Psoas muscle (tissue), 8 donors: Measurements from ENCODE around the gene WASF3. TPM values are rescaled to one million over a fixed set of nuclear protein-coding genes. Genes with fewer than 3 reads are reported as not detected.

ENCODE experiments used
- ATAC-seq, 4 donors: fragments of 200-7000 bp; cut with Tn5 transposase; one replicate each; pipeline ENCODE4 v1.9.1; 2020; ENCODE audit warnings: moderate library complexity in 3 of 4, mild to moderate bottlenecking in 2 of 4
- DNase-seq, 2 donors: peaks; one replicate each; pipeline ENCODE4 v3.0.0-alpha.2; 2020
- H3K27ac ChIP-seq: fragments of 200-600 bp; one replicate; pipeline ENCODE4 v1.8.0; 2022
- H3K27me3 ChIP-seq, 3 donors: fragments of 200-600 bp in 1 of 3; one replicate each; pipeline versions ENCODE4 v1.6.1 to v1.8.0; 2013 to 2022; ENCODE audit warnings: low read length in 2 of 3, mild to moderate bottlenecking in 2 of 3, moderate library complexity in 1 of 3; ENCODE audit not compliant: insufficient read depth in 3 of 3
- H3K36me3 ChIP-seq, 2 donors: fragments of 200-600 bp in 1 of 2; one replicate each; pipeline versions ENCODE4 v1.6.1 to v1.8.0; 2013 to 2022; ENCODE audit warnings: low read depth in 1 of 2, mild to moderate bottlenecking in 1 of 2, moderate library complexity in 1 of 2; ENCODE audit not compliant: insufficient read depth in 1 of 2
- H3K4me1 ChIP-seq: fragments of 200-600 bp; one replicate; pipeline ENCODE4 v1.8.0; 2022
- H3K4me3 ChIP-seq: fragments of 200-600 bp; one replicate; pipeline ENCODE4 v1.8.0; 2022; ENCODE audit warnings: mild to moderate bottlenecking
- H3K9me3 ChIP-seq: fragments of 200-600 bp; one replicate; pipeline ENCODE4 v1.8.0; 2022
- WGBS, 3 donors: extraction: QIAGEN DNeasy Blood & Tissue Kit; methylation state at CpG; one replicate each; pipeline versions ENCODE4 v1.1.6 to v1.1.7; 2013; 5-methylcytosine and 5-hydroxymethylcytosine counted together
- intact Hi-C, 2 donors: fragments of 100-400 bp; cut with DNase I; formaldehyde crosslinking; loops; one replicate each; pipeline versions ENCODE4 v1.11.0 to v1.14.2; 2022
- polyA plus RNA-seq, 3 donors: library from polyadenylated mRNA; stranded (reverse); fragments of 200-250 nt; gene quantifications; one replicate each; pipeline ENCODE4 v1.2.3, GENCODE V29; 2013
- total RNA-seq, 4 donors: library from RNA; stranded (reverse); fragmentation: NEBNext Ultra II Directional in 2 of 4; extraction: Animal tissue kit (Norgen Biotek cat#: 25700) in 2 of 4; gene quantifications; one replicate each; pipeline versions ENCODE4 v1.2.1 to v1.2.4, GENCODE V29; 2021 to 2023
- TF ChIP-seq, protein P1 (sequence below): fragments of 200-600 bp; IDR thresholded peaks from one replicate; pipeline ENCODE4 v1.8.0; 2022; ENCODE audit warnings: antibody characterized with exemption
- donor health status: healthy with polysubstance abuse.
- donor health status: DM: no; HTN: no; CAD: no; lungs with moderate emphysema.
- donor health status: Bipolar disorder and iron deficiency.
- donor health status: healthy.
- donor health status: DM: yes; HTN: yes; CAD: no.
- donor health status: DM: no; HTN: no; CAD: no.
- donor health status: DM: no; HTN: no; CAD: no.
- donor health status: DM: yes; HTN: yes; CAD: no.

Gene WASF3
- total and polyA plus RNA-seq, 7 donors, result 2.5 to 9.7 (median 6.8) TPM

DNA sequence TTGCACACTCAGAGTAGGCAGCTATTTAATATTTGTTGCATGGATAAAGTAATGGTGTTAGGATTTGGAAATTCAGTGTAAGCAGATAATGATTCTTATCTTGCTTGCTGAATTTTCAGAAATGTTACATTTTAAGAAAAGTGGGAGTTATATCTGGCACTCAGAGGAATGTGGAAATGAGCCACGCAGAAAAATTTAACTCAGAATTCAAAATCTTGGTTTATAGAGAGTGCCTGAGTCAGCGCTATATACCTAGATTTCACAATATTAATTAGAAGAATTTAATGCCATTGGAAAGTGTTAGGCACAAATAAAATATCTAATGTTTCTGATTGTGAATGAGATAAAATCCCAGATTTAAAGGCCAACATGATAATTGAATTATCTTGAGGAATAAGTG, 106.8 kb downstream of the WASF3 start:
- intact Hi-C loops, result no loop called here
- DNase-seq (no peak), ATAC-seq (no peak)
- Histone ChIP-seq H3K27me3 (no peaks in the 10 kb centered on the region), H3K9me3 (no peaks in the 10 kb centered on the region), H3K27ac (no peak overlapping the region), H3K36me3 (no peaks in the 10 kb centered on the region), H3K4me1 (no peaks in the 10 kb centered on the region), H3K4me3 (no peak overlapping the region)
- TF ChIP-seq, protein P1, sequence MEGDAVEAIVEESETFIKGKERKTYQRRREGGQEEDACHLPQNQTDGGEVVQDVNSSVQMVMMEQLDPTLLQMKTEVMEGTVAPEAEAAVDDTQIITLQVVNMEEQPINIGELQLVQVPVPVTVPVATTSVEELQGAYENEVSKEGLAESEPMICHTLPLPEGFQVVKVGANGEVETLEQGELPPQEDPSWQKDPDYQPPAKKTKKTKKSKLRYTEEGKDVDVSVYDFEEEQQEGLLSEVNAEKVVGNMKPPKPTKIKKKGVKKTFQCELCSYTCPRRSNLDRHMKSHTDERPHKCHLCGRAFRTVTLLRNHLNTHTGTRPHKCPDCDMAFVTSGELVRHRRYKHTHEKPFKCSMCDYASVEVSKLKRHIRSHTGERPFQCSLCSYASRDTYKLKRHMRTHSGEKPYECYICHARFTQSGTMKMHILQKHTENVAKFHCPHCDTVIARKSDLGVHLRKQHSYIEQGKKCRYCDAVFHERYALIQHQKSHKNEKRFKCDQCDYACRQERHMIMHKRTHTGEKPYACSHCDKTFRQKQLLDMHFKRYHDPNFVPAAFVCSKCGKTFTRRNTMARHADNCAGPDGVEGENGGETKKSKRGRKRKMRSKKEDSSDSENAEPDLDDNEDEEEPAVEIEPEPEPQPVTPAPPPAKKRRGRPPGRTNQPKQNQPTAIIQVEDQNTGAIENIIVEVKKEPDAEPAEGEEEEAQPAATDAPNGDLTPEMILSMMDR, result no peak
- 91 to 93% (median 92%) methylated on average over 2 of the region's 2 CpGs for WGBS, 3 donors

DNA sequence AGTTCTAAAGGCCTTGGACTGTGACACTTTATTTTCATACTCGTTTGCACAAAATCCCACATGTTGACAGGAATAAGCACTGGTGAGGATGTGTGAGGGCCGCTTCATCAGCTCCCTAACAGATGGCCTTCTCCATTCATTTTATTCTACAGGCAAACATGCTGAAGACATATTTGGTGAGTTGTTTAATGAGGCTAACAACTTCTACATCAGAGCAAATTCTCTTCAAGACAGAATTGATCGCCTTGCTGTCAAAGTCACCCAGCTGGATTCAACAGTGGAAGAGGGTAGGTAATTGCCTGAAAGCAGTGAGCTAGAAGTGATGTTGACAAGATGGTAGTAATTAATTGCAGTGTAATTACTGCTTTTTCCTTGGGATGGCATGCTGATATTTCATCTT, 107.4 kb downstream of the WASF3 start:
- TF ChIP-seq, protein P1, result no peak
- Histone ChIP-seq H3K27ac (no peak overlapping the region), H3K36me3 (no peaks in the 10 kb centered on the region), H3K9me3 (no peaks in the 10 kb centered on the region), H3K4me3 (no peak overlapping the region), H3K4me1 (no peaks in the 10 kb centered on the region), H3K27me3 (no peaks in the 10 kb centered on the region)
- intact Hi-C loops, result no loop called here
- no peak for DNase-seq
- ATAC-seq, result no peak
- 72 to 74% (median 74%) methylated on average over 3 of the region's 3 CpGs for WGBS, 3 donors

DNA sequence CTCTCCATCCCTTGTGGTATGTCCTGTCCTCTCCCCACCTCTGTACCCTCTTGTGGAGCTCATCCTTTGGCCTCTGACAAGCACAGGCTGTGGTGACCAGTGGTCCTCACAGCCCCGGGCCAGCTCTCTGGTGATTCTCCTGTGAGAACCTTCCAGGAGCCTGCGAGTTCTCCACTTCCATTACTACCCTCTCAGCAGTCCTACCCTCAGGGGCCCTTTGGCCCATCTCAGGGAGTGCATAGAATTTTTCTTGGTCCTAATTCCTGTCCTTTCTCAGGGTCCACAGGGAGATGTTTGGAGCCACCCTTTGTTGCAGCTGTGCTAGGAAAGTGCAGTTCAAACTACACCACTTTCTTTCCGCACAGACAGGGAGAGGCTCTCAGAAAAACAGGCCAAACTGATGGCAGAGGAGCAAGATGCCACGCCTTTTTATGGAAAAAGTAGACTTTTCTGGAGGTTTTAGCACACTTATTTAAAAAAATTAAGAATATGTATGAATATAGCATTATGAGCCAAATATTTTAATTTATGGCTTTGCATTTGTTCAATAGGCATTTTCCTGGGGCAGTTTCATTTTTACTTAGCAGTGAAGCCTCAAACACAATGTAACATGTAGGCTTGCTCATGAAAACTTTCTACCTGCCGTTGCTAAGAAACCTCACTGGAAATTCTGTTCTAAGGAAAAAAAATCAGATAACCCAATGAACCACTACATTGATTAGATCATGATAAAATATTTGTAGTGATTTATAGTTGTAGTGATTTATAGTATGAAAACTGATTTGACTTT, 111.1 kb downstream of the WASF3 start:
- DNase-seq, result no peak
- no peaks in the 10 kb centered on the region for H3K9me3 ChIP-seq
- H3K4me1 ChIP-seq, result no peaks in the 10 kb centered on the region
- intact Hi-C loops, result no loop called here
- no peak overlapping the region for H3K4me3 ChIP-seq
- 87 to 92% (median 90%) methylated on average over 5 of the region's 5 CpGs for WGBS, 3 donors
- no peak overlapping the region for H3K27ac ChIP-seq
- no peak for ATAC-seq
- TF ChIP-seq, protein P1, result no peak
- no peaks in the 10 kb centered on the region for H3K27me3 ChIP-seq
- peaks cover 0 to 8% of the 10 kb centered on the region in 2 donors for H3K36me3 ChIP-seq

DNA sequence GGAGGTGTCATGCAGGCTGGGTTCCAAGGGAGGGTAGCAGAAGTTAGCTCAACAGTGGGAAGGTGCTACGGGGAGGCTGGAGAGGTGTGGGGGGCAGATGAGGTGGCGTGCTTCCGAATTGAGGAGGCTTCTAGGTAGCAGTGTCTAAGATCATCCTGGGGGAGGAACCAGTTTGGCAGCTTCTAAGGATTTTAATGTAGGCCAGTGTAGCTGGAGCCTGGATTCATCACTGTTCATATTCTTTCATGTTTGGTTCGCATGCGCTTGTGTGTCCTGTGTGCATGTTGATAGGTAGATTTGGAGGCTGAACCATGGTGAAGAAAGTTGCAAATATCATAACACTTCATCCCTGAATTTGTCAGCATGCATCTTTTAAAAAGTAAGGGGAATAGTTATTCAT, 116.4 kb downstream of the WASF3 start:
- TF ChIP-seq, protein P1, result no peak

DNA sequence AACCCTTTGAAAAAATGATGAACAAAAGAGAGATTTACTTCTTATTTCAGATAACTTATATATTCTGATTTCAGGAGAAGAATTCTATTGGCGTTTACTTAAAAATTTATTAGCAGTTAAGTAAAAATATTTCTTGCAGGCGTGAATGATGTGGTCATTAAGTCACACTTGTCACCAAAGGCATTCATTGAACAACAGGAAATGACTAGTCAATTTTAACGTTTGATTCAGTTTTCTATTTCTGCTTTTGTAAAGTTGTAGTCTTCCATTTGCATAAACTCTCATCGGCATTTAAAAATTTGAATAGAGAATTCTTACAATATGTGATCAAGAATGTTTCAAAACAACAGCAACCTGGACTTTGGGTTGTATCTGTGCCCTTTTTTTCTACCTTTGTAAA, 119.7 kb downstream of the WASF3 start:
- no peak overlapping the region for H3K4me3 ChIP-seq
- WGBS, 3 donors, result 66 to 75% (median 73%) methylated on average over 4 of the region's 4 CpGs
- DNase-seq, result no peak
- H3K9me3 ChIP-seq, result no peaks in the 10 kb centered on the region
- peaks cover 0 to 14% of the 10 kb centered on the region in 2 donors for H3K36me3 ChIP-seq
- ATAC-seq, result no peak
- TF ChIP-seq, protein P1, result no peak
- intact Hi-C loops, result no loop called here
- no peaks in the 10 kb centered on the region for H3K27me3 ChIP-seq
- H3K4me1 ChIP-seq, result no peaks in the 10 kb centered on the region
- H3K27ac ChIP-seq, result no peak overlapping the region

More for the DNA sequence above, 116.4 kb downstream of the WASF3 start:
- 94 to 95% (median 94%) methylated on average over 5 of the region's 5 CpGs for WGBS, 3 donors
- ATAC-seq, result no peak
- Histone ChIP-seq H3K36me3 (peaks cover 0 to 8% of the 10 kb centered on the region in 2 donors), H3K27ac (no peak overlapping the region), H3K9me3 (no peaks in the 10 kb centered on the region), H3K4me3 (no peak overlapping the region), H3K27me3 (no peaks in the 10 kb centered on the region), H3K4me1 (no peaks in the 10 kb centered on the region)
- intact Hi-C loops, result no loop called here
- no peak for DNase-seq
